RWPE1 (cell line): ENCODE data around the gene ZNF616.

Experiments
- CTCF ChIA-PET: fragments of 350-600 bp; sonication (Branson Sonifier 250); formaldehyde crosslinking; extraction: SDS; loops from one replicate; lab custom pipeline; 2021; lab: Yijun Ruan, JAX
- POLR2A ChIA-PET: fragments of 400-600 bp; formaldehyde crosslinking; extraction: SDS; loops from one replicate; lab custom pipeline; 2020; ENCODE audit warnings: antibody characterized with exemption; ENCODE audit not compliant: low non-redundant PET; lab: Yijun Ruan, JAX
- DNase-seq: peaks from one replicate; pipeline ENCODE4 v3.0.0; 2012; ENCODE audit warnings: low spot score
- H3K27ac ChIP-seq: fragments of 450-650 bp; 2 replicates; pipeline ENCODE4 v1.5.1; 2017
- CTCF ChIP-seq: fragments of 450-650 bp; conservative IDR thresholded peaks from 2 replicates; pipeline ENCODE4 v1.5.1; 2017; ENCODE audit warnings: low read depth, mild to moderate bottlenecking

The ZNF616 gene

GRCh38 chr19:52065399-52065798, 74.3 kb downstream of the ZNF616 start:
- ChIA-PET POLR2A (no interaction called here), CTCF (no interaction called here)
- H3K27ac ChIP-seq, result no peak overlapping the region
- DNase-seq, result no peak
- TF ChIP-seq CTCF, result no peak
